Amniotic stem cell (primary cell): Measurements from ENCODE around the gene TMED9.
"Not testable (repeated sequence)": the region's sequence is repeated elsewhere in the genome, so short reads cannot be mapped to it uniquely, and the experiment has no call there.

Experiments used
- DNase-seq: peaks from one replicate; lab custom pipeline; 2025; lab: John Stamatoyannopoulos, UW

The TMED9 gene

DNA sequence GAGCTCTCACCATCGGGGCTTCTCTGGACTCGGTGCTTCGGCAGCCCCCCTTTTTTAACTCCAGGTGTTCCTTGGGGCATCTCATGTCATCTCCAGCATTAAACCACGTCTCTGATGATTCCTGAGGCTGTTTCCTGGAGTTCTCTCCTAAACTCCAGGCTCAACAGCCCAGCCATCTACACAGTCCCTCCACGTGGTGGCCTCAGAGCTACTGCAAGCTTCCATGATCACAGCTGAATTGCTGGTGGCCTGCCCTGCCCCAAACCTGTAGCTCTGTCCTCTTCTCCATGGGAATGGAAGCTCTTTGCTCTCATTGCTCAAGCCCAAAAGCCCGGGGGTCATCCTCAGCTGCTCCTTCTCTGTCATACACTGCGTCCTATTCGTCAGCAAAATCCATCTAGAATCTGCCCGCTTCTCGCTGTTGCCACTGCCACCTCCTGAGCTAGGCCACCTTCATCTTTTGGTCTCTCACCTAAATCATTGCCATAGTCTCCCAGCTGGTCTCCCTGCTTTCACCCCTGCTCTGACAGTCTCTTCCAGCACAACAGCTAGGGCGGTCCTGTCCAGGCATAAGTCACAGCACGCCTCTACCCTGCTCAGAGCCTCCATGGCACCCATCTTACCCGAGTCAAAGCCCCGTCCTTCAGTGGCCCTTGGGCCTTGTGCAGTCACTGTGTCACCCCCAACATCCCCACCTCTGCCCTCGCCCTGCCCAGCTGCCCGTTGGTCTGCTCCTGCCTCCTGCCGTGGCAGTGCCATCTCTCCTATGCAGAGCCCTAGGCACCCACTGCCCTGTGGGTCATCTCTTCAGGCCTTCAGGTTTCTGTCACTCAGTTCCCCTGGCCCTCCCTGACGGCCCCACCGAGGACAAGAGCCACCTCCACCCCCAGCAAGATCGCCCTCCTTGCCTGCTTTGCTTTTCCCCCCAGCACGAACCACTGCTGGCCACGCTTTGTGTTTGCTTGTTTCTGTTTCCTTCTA lies 14.4 kb downstream of the TMED9 start:
- no peak for DNase-seq

DNA sequence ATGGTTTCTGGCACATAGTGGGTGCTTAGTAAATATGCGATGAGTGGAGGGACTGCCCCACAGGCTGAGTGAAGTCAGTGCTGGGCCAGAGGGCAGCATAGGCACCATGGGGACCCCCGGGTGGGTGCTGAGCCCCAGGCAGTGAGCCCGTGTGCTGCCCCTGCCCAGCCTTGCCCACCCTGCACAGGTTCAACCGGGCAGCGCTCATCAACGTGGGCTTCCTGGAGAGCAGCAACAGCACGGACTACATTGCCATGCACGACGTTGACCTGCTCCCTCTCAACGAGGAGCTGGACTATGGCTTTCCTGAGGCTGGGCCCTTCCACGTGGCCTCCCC lies 15.1 kb downstream of the TMED9 start:
- no peak for DNase-seq

DNA sequence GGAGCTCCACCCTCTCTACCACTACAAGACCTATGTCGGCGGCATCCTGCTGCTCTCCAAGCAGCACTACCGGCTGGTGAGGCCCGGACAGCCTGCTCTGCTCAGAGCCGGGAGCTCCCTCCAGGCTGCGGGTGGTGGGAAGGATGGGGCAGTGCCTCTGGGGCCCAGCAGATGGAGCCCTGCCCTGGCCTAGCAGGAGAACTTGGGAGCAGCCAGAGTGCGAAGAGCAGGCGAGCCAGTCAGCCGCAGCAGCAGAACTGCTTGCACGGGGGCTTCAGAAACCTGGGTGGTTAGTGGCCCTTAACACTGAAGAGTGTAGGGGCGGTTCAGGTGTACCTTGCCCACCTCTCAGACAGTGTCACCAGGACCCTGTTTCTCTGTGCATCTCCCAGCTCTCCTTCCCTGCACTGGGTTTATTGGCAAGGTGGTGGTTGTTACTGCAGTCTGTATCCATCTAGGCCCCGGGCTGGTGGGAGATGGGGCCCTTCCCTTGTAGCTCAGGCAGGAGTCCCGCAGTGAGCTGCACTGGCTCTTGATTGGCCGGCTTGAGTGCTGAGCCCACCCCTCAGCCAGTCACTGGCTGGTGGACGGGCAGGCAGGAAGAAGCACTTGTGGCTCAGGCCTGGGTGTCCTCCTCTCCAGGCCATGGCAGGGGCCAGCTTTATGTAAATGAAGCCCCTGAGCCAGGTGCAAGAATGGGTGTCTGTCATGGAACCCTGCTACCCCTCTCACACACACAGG lies 15.6 kb downstream of the TMED9 start:
- DNase-seq, result peak; percentile 48

DNA sequence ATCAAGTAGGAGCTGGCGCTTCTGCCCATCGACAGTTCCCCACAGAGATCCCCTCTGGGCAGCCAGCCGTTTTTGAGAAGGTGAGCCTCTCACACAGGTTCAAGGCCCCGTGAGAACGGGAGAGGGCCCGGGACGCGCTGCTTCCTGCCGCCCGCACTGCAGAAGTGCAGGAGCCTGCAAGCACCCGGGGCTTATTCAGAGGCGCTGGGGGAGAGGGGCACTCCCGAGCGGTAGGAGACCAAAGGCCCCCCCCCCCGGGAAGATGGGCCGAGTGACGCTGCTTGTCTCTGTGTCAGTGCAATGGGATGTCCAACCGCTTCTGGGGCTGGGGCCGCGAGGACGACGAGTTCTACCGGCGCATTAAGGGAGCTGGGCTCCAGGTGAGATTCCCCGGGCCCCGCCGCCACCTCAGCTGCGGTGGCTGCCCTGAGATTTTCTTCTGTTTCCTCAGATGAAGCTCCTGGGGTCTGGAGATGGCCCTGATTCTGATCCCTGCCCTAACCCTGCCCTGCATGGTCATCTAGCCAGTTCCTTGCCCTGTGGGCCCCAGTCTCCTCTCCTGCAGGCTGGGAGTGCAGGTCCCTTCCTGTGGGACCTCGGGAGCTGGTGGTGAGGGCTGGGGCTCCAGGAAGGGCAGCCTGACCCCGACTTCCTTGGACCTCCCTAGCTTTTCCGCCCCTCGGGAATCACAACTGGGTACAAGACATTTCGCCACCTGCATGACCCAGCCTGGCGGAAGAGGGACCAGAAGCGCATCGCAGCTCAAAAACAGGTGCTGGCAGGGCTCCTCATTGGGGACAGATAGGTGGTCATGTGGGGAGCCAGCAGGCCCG lies 16.5 kb downstream of the TMED9 start:
- DNase-seq, result no peak

DNA sequence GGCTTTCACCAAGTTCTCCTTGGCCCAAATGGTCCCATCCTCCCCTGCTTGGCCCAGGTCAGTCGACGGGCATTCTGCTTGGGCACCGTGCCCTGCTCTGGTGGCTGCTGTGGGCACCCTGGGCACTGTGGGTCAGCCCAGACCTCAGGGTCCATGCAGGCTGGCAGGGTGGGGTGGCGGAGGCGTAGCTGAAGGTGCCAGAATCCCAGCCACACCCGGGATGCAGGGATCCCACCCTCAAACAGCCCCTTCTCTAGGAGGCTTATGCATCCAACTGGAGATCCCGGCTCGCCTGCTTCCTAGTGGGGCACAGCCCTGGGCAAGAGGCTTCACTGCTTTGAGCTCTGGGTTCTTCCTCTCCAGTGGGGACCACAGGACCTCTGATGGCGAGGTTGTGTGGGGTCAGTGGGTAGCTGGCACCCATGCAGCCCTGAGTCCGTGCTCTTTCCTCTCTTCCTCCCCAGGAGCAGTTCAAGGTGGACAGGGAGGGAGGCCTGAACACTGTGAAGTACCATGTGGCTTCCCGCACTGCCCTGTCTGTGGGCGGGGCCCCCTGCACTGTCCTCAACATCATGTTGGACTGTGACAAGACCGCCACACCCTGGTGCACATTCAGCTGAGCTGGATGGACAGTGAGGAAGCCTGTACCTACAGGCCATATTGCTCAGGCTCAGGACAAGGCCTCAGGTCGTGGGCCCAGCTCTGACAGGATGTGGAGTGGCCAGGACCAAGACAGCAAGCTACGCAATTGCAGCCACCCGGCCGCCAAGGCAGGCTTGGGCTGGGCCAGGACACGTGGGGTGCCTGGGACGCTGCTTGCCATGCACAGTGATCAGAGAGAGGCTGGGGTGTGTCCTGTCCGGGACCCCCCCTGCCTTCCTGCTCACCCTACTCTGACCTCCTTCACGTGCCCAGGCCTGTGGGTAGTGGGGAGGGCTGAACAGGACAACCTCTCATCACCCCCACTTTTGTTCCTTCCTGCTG lies 17.4 kb downstream of the TMED9 start:
- DNase-seq, result no peak

DNA sequence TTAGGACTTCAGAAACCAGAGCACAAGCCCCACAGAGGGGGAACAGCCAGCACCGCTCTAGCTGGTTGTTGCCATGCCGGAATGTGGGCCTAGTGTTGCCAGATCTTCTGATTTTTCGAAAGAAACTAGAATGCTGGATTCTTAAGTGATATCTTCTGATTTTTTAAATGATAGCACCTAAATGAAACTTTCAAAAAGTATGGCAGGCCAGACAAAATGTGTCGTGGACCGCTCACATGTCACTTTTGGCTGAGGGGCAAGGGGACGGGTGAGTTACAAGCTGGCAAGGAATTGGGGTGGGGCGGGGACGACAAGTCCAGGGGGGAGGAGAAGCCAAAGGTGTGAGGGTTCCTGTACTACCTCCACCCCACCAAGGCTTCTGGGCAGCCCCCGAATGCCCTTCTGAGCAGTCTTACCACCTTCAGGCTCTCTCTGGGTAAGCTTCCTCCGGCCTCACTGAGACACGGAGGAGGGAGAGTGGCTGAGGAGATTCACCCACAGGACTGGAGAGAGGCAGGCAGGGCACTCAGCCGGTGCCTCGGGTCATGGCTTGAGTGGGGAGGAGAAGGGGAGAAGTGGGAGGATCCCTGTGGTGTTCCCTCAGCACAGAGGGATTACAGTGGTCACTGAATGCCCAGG lies 18.2 kb downstream of the TMED9 start:
- DNase-seq, result no peak

DNA sequence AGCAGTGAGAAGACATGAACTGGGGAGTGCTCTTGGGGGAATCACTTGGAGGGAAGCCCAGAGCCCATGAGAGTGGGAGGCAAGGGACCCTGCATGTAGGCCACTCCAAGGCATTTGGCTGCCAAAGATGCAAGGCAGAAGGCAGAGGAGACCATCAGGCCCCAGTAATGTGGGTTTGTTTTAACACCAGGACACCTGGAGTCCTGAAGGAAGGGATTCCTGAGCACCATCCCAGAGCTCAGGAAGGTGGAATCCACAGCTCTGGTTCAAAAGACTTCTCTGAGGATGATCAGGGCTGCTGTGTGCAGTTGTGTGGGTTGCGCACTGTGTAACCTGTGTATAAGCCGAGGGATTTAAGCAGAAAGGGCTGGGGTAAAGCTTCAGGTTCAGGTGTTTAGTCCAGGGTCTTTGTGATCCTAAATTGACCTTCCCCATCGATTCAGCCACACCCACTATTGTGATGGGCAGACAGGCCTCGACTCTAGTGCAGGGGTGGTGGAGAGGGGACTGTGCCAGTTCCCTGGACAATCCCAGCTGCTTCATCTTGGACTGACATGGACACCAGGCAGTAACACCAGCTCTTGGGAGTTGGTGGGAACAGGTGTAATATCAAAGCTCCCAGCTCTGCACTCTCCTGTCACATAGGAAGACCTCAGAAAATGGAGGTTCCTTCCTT lies 18.9 kb downstream of the TMED9 start:
- no peak for DNase-seq

DNA sequence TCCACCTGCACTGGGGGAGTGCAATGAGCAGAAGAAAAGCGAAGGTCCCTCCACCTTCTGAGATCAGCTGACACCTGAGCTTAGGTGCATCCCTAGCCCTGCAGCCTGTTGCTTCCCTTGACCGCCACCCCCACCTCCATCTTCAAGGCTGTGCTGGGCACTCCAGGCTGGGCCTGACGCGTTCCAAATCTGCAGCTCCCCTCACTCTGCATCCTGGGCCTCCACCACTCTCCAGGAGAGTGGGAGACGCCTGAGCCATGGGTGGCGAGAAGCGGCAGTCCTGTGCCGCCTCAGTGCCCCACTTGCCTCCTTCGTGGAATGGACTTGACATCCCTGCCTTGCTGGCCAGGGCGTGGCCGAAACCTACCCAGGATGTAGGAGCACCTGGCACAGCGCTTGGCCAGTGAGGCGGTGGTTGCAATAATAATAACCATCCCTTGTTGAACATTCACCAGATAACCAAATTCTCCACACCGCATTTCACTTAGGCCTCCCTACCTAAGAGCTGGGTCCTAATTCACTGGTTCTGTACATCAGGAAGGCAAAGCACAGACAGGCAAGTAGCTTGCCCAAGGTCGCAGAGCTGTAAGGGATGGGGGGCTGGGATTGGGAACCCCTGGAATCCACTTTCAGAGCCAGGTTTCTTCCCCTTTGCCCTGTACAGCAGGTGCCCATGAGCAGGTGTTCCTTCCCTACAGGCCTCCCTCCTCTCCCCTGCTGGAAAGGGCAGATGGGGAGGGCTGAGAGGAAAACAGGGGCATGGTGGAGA lies 19.6 kb downstream of the TMED9 start:
- no peak for DNase-seq

DNA sequence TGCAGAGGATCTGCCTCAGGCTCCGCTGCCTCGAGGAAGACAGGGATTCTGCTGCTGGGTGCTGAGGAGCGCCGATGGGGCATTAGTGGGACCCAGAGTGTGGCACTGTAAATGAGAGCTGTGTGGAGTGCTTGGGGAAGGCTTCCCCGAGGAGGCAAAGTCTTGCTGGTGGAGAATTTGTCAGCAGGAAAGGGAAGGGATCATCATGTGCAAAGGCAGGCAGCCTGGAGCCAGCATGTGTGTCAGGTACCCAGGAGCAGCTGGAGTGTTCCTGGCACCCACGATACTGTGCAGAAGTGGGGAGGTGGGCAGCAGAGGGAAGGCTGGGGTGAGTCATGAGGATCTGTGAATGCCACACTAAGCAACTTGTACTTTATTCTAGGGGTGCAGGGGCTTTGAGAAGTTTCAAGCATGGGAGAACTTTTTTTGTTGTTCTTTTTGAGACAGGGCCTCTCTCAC lies 20.2 kb downstream of the TMED9 start:
- no peak for DNase-seq

DNA sequence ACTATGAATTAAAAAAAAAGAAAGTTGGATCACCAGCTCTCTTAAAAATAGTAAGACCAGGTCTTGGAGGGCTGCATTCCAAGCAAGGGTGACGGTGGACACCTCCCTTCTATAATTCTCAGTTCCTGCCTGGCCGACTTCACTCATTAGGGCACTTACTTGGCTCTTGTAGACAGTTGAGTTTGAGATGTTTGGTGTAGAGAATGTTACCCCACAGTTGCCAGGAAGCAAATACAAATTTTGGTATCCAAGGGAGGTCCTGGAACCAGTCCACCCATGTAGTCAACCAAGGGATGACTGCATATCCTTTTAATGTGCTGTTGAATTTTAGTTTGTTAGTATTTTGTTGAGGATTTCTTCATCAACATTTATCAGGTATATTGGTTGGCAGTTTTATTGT lies 28.6 kb downstream of the TMED9 start:
- no peak for DNase-seq

DNA sequence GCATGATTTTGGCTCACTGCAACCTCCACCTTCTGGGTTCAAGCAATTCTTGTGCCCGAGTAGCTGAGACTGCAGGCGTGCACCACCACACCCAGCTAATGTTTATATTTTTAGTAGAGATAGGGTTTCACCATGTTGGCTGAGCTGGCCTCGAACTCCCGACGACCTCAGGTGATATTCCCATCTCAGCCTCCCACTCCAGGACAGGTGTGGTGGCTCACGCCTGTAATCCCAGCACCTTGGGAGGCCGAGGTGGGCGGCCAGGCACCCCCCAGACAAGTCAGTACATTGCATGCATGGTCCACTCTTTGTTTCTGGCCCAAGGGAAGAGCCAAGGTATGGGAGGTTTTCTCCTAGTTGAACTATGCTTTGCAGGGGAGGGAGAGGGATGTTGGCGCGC lies 32.2 kb downstream of the TMED9 start:
- DNase-seq, result not testable (repeated sequence)

DNA sequence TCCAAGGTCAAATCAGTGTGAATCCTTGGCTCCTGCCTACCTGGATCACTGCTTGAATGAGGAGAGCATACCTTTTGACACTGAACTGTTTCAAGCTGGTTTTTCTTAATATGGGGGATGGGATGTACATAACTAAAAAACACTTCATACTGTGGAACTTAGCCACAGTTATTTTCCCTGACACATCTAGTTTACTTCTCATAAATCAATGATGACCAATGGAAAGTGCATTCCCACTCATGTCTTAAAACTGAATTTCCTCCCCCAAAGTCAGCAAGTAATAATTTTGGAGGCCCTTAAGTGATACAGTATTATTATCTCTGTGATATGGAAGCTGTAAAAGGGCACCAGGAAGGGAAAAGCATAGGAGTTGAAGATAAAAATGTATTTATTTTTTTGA lies 38.2 kb downstream of the TMED9 start:
- not testable (repeated sequence) for DNase-seq

DNA sequence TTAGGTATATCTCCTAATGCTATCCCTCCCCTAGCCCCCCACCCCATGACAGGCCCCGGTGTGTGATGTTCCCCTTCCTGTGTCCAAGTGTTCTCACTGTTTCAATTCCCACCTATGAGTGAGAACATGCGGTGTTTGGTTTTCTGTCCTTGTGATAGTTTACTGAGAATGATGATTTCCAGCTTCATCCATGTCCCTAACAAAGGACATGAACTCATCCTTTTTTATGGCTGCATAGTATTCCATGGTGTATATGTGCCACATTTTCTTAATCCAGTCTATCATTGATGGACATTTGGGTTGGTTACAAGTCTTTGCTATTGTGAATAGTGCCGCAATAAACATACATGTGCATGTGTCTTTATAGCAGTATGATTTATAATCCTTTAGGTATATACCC lies 42.9 kb downstream of the TMED9 start:
- DNase-seq, result not testable (repeated sequence)

DNA sequence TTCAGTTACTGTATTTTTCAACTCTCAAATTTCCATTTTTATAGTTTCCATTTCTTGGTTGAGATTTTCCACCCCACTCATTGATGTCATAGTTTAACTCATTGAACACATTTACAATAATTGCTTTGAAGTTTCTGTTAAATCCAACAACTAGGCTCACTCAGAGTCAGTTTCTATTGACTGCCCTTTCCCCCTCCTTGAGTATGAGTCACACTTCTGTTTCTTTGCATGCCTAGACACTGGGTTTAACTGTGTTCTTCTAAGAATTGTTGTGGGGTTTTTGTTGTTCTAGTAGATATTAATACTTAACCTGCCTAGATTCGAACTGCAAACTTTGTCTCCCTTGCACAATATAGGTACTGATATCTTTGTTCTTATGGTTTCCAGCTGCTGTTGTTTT lies 53.5 kb downstream of the TMED9 start:
- not testable (repeated sequence) for DNase-seq
